ENCODE results near the gene NARS2. TPM values are rescaled to one million over a fixed set of nuclear protein-coding genes. Genes with fewer than 3 reads are reported as not detected.
"Not testable (repeated sequence)": the region's sequence is repeated elsewhere in the genome, so short reads cannot be mapped to it uniquely, and the experiment has no call there.

NARS2 gene
- total RNA-seq, 1 experiment from 2014 or later: 26.9 TPM

DNA sequence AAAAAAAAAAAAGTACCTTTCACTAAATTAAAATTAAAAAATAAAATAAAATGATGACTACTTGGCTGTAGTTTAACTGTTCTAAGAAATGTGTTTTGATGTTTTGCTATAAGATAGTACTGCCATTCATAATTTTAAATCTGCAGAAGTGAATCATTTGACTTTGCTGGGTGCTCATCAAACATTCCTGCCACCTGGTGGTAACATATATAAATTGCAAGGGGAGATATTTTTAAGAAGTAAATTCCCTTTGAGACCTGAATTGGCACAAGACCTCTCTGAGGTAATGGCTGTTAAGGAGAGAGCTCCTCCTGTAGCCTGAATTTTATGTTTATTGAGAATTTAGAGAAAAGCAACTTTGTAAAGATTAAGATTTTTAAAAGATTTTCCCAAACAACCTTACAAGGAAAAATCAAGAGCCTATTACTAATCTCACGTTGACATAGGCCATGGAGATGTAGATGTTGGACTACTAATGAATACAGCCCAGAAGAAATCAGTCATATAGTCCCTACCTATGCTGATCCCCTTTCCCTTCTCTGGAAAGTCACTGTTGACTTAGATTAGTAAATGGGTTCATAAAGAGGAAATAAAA lies 11.9 kb upstream of the NARS2 start:
- in situ Hi-C loops (cut with HindIII; ENCODE audit: low pct_unique_long_range_greater_than_20kb, low sequenced_read_pairs): no loop called here
- no peak for DNase-seq (ENCODE audit: low read depth)

DNA sequence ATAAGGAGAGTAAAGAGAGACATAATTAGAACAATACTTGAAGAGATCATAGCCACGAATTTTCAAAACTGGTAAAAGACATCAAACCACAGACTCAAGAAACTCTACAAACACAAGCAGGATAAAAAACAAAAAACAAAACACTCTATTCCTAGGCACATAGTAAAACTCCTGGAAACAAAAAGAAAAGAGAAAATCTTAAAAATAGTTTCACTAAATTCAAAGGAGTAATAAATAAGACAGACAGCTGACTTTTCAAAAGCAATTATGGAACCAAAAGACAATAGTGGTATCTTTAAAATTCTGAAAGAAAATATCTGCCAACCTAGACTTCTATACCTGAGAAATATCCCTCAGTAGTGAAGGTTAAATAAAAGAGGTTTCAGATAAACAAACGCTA lies 9.2 kb upstream of the NARS2 start:
- in situ Hi-C loops (cut with HindIII; ENCODE audit: low pct_unique_long_range_greater_than_20kb, low sequenced_read_pairs): no loop called here
- DNase-seq (ENCODE audit: low read depth): no peak

DNA sequence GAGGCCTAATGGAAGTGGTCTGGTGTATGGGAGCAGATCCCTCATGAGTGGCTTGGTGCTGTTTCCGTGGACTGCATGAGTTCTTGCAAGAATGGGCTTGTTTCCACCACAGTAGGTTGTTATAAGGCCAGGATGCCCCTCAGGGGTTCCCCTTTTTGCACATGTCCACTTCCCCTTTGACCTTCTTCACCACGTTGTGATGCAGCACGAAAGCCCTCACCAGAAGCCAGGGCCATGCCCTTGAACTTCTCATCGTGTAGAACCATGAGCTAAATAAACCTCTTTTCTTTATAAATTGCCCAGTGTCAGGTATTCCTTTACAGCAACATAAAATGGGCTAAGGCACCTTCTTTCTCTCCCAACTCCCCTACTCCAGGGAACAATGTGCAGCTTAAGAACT lies 2.8 kb upstream of the NARS2 start:
- in situ Hi-C loops (cut with HindIII; ENCODE audit: low pct_unique_long_range_greater_than_20kb, low sequenced_read_pairs): no loop called here
- no peak for DNase-seq (ENCODE audit: low read depth)

DNA sequence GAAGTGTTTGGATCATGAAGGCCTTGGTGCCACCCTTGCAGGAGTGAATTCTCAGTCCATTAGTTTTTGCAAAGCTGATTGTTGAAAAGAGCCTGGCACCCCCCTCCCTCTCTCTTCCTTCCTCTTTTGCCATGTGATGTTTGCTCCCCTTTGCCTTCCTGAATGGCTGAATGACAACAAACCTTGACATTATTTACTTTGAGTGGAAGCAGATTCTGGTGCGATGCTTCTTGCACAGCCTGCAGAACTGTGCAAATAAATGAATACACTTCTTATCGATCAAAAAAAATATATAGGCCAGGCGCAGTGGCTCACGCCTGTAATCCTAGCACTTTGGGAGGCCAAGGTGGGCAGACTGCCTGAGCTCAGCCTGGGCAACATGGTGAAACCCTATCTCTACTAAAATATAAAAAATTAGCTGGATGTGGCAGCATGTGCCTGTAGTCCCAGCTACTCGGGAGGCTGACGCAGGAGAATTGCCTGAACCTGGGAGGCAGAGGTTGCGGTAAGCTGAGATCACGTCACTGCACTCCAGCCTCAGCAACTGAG lies 2.0 kb upstream of the NARS2 start:
- in situ Hi-C loops (cut with HindIII; ENCODE audit: low pct_unique_long_range_greater_than_20kb, low sequenced_read_pairs): no loop called here

DNA sequence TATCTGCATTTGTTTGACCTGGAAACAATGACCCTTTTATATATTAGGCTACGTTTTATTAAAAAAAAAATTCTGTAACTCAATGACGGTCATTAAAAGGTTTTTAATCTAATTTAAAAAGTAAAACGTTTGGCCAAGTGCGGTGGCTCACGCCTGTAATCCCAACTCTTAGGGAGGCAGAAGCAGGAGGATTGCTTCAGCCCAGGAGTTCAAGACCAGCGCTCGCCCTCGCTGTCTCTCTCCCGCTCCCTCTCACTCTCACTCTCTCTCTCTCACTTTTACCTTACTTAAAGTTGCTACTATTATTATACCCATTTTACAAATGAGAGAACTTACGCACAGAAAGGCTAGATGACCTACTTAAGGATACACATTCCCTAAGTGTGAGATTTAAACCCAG lies 814 bp upstream of the NARS2 start:
- DNase-seq (ENCODE audit: low read depth): no peak

More for the DNA sequence above, 2.0 kb upstream of the NARS2 start:
- DNase-seq (ENCODE audit: low read depth): no peak

DNA sequence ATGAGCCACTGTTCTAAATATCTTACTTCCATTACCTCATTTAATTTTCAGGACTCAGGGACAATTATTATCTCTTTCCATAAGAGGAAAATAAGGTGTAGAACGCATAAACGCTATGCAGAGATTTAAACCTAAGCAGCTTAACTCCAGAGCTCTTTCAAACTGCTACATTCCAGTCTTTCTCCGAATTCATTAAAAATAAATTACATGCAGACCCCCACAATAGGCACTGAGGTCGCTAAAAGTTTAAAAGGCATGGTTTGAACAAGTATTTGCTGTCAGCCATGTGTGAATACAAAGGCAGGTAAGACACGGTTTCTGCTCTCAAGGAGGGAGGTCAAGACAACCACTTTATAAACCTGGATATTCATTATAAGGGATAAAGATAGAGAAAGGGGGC lies 983 bp downstream of the NARS2 start:
- in situ Hi-C loops (cut with HindIII; ENCODE audit: low pct_unique_long_range_greater_than_20kb, low sequenced_read_pairs): no loop called here
- DNase-seq (ENCODE audit: low read depth): no peak

More for the DNA sequence above, 814 bp upstream of the NARS2 start:
- in situ Hi-C loops (cut with HindIII; ENCODE audit: low pct_unique_long_range_greater_than_20kb, low sequenced_read_pairs): no loop called here

DNA sequence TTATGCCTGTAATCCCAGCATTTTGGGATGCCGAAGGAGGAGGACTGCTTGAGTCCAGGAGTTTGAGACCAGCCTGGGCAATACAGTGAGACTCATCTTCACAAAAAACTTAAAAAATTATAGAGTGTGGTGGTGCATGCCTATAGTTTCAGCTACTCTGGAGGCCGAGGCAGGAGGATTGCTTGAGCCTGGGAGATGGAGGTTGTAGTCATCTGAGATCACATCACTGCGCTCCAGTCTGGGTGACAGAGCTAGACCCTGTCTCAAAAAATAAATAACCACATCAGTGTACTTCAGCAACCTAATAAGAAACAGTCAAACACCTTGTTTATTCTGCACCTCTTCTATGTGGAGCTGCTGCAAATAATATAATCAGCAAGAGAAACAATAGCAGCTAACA lies 1.4 kb downstream of the NARS2 start:
- in situ Hi-C loops (cut with HindIII; ENCODE audit: low pct_unique_long_range_greater_than_20kb, low sequenced_read_pairs): no loop called here

DNA sequence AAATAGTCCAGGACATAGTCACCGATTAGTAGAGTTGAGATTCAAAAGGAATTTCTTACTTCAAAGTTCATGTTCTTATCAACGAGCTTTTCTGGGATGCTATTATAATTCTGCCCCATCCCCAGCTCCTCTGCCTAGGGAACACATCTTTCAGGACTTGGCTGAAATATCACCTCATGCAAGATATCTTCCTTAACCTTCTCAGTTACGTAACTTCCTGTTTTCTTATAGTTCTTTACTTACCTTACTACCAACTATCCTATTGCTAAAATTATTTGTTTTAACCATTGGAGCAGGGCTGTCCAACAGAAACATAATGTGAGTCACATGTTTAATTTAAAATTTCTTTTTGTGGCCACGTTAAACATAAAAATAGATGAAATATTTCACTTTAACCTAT lies 2.3 kb downstream of the NARS2 start:
- in situ Hi-C loops (cut with HindIII; ENCODE audit: low pct_unique_long_range_greater_than_20kb, low sequenced_read_pairs): no loop called here
- DNase-seq (ENCODE audit: low read depth): no peak

More for the DNA sequence above, 1.4 kb downstream of the NARS2 start:
- DNase-seq (ENCODE audit: low read depth): no peak

DNA sequence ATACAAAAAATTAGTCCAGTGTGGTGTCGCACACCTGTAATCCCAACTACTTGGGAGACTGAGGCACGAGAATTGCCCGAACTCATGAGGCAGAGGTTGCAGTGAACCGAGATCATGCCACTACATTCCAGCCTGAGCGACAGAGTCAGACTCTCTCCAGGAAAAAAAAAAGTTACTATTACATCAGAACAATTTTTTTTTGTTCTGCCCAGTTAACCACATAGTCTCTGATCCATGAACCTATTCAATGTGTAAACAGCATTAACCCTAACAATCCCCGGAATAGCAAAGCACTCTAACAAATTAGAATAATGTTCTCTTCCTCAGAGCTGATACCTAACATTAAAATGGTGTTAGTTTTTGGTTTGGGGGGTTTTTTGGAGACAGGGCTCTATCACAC lies 4.6 kb downstream of the NARS2 start:
- DNase-seq (ENCODE audit: low read depth): no peak
- in situ Hi-C loops (cut with HindIII; ENCODE audit: low pct_unique_long_range_greater_than_20kb, low sequenced_read_pairs): no loop called here

DNA sequence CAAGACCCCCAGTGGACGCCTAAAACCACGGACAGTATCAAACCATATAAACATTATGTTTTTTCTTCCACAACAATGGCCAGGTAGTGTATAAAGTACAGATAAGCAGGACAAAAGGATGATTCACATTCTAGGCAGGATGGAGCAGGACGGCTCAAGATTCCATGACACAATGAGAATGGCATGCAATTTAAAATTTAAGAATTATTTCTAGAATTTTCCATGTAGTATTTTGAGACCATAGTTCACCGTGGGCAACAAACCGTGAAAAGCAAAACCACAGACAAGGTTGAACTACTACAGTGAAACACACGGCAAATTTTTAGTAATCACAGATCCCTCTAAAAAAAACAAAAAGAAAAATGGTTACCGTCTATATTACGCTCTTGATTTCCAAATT lies 7.5 kb downstream of the NARS2 start:
- in situ Hi-C loops (cut with HindIII; ENCODE audit: low pct_unique_long_range_greater_than_20kb, low sequenced_read_pairs): no loop called here
- DNase-seq (ENCODE audit: low read depth): peak; percentile 72

DNA sequence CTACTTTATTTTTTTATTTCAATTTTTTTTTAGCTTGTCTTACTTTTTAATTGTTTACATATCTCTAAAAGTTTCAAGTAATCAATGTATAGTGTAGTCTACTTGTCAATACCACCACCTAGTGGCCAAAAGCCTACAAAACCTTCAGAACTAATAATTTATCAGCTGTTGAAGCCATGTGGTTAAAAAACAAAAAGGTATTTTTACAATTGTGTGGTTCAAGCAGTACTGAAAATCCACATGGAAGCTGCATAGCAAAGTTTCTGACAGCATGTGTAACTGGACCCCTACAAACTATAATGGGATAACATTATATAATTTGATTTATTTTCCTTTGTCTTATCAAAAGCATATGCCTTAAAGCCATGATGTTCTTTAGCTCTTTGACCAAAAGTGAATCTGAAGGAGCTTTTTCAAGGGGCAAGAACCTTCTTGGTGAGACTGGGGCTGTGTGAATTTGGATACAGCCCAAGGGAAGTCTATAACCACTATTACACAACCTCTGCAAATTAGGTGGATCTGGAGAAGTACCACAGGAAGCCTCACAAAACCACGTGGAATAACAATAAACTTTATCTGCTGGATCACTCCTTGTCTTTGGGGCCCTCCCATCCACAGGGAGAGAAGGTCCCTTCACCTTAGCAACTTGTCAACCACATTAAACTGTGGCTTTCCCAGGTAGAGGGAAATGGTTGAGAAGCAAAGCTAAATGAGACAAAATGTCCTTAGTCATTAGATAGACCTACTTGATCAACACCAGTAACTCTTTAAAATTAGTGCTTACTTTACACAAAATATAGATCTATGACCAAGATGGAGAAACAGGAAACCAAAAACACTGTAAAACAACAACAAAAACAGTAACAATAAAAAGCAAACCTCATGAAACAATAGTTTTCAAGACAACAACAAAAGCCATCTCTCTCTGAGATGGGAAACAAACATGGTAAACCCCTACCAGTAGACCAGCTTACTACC lies 9.9 kb downstream of the NARS2 start:
- in situ Hi-C loops (cut with HindIII; ENCODE audit: low pct_unique_long_range_greater_than_20kb, low sequenced_read_pairs): no loop called here
- DNase-seq (ENCODE audit: low read depth): peak; percentile 36

DNA sequence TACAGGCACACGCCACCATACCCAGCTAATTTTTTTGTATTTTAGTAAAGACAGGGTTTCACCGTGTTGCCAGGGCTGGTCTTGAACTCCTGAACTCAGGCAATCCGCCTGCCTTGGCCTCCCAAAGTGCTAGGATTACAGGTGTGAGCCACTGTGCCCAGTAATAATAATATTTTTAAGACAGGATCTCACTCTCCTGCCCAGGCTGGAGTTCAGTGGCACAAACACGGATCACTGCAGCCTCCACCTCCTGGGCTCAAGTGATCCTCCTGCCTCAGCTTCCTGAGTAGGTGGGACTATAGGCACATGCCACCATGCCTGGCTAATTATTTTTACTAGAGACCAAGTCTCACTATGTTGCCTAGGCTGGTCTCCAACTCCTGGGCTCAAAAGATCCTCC lies 10.6 kb downstream of the NARS2 start:
- in situ Hi-C loops (cut with HindIII; ENCODE audit: low pct_unique_long_range_greater_than_20kb, low sequenced_read_pairs); DNase-seq (ENCODE audit: low read depth): not testable (repeated sequence)

DNA sequence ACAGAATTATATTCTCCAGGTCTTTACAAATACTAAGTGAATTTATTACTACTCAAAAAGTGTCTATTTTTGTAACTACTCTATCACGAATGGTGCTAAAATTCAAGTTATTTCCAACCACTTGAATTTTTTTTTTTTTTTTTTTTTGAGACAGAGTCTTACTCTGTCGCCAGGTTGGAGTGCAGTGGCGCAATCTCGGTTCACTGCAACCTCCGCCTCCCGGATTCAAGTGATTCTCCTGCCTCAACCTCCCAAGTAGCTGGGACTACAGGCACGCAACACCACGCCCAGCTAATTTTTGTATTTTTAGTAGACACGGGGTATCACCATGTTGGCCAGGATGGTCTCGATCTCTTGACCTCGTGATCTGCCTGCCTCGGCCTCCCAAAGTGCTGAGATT lies 11.6 kb downstream of the NARS2 start:
- in situ Hi-C loops (cut with HindIII; ENCODE audit: low pct_unique_long_range_greater_than_20kb, low sequenced_read_pairs); DNase-seq (ENCODE audit: low read depth): not testable (repeated sequence)

DNA sequence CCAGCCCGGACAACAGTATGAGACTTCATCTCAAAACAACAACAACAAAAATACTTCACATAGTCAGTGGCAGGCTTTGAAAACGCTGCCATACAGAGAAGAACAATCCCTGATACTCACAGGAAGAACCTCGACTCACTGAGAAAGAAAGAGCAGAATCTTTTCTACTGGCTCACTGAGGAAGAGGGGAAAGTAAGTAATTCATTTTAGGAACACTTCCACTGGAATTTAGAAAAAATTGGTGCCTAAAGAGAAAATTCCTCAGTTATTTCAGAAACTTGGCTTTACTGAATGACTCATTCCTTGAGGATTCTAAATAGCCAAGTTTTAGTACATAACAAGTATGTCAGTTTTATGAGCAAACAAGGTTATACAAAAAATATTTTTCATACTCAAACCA lies 12.3 kb downstream of the NARS2 start:
- in situ Hi-C loops (cut with HindIII; ENCODE audit: low pct_unique_long_range_greater_than_20kb, low sequenced_read_pairs): no loop called here
- no peak for DNase-seq (ENCODE audit: low read depth)

DNA sequence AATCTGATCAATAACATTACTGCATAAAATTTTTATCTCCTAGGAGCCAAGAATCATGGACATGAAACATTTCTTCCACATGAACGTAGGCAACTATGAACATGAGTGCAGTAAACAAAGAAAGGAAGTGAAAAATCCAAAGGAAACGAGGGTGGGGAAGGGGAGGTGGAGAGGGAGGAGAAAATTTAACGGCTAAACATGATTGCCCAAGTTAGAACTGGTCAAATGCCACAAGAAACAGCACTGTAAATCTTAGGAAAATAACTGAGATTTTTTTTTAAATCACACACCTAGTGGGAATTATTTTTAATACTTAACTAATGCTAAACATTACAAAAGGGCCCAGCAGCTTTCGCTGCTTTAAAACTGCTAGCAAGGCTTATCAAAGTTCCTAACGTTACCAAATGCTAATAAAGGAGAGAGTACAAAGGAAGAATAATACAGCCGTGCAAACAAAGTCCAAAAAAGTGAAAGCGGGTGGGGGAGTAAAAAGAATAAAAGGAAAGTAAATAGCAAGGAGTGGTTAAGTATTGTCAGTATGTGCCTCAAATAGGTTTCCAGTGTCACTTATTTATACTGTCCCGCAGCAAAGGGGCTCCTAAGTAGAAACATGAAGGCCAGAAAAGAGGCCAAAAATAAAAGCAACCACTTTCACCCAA lies 13.7 kb downstream of the NARS2 start:
- in situ Hi-C loops (cut with HindIII; ENCODE audit: low pct_unique_long_range_greater_than_20kb, low sequenced_read_pairs): no loop called here
- peak; percentile 43 for DNase-seq (ENCODE audit: low read depth)

DNA sequence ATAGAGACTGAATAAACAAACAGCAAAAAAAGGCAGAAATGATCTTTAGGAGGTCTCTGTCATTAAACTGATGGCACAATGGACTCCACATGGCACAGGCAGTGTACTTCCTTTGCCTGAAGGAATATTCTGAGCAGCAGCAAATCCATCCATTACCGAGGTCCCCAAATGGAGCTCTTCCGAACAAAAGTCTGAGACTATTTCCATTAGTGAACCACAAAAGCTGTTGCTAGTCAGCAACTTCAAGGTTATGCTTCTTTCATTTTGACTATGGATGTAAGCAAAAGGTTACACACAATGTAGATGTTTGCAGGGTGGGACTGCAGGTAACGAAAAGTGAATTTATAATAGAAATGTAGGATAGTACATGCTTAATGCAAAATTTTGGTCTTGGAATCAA lies 14.5 kb downstream of the NARS2 start:
- in situ Hi-C loops (cut with HindIII; ENCODE audit: low pct_unique_long_range_greater_than_20kb, low sequenced_read_pairs): no loop called here
- no peak for DNase-seq (ENCODE audit: low read depth)

DNA sequence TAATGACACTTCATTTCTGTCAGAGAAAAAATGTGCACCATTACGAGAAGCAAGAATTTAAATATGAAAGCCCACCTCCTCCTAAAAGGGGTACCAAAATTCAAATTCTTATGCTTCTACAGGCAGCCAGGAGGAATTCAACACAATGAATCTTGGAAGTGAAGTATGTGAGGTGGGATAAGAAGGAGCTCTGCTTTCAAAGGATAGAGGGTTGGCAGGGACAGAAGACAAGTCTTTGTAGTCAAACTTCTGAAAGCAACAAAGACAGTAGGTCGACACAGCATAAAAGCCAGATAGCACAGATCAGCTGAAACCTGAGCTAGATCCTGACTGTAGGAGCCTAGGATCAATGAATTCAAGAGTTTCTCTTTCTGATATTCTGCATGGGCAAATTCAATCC lies 17.4 kb downstream of the NARS2 start:
- no peak for DNase-seq (ENCODE audit: low read depth)
- in situ Hi-C loops (cut with HindIII; ENCODE audit: low pct_unique_long_range_greater_than_20kb, low sequenced_read_pairs): no loop called here

DNA sequence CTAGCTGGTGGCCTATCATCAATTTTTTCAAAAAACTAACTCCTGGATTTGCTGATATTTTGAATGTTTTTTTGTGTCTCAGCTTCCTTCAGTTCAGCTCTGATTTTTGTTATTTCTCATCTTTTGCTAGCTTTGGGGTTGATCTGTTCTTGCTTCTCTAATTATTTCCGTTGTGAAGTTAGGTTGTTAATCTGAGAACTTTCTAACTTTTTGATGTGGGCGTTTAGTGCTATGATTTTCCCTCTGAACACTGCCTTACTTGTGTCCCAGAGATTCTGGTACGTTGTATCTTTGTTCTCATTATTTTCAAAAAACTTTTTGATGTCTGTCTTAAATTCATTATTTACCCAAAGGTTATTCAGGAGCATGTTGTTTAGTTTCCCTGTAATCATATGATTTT lies 19.1 kb downstream of the NARS2 start:
- in situ Hi-C loops (cut with HindIII; ENCODE audit: low pct_unique_long_range_greater_than_20kb, low sequenced_read_pairs): no loop called here

DNA sequence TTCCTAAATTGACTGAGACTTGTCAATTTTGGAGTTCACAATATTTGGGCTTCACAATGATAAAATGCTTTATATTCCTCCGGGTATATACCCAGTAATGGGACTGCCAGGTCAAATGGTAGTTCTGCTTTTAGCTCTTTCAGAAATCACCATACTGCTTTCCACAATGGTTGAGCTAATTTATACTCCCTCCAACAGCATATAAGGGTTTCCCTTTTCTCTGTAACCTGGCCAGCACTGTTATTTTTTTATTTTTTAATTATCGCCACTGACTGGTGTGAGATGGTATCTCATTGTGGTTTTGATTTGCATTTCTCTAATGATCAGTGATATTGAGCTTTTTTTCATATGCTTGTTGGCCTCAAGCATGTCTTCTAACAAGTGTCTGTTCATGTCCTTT lies 21.8 kb downstream of the NARS2 start:
- no peak for DNase-seq (ENCODE audit: low read depth)
- in situ Hi-C loops (cut with HindIII; ENCODE audit: low pct_unique_long_range_greater_than_20kb, low sequenced_read_pairs): no loop called here

More for the DNA sequence above, 19.1 kb downstream of the NARS2 start:
- DNase-seq (ENCODE audit: low read depth): no peak
